ENCODE measurements around the gene SMU1.

SMU1 gene

DNA sequence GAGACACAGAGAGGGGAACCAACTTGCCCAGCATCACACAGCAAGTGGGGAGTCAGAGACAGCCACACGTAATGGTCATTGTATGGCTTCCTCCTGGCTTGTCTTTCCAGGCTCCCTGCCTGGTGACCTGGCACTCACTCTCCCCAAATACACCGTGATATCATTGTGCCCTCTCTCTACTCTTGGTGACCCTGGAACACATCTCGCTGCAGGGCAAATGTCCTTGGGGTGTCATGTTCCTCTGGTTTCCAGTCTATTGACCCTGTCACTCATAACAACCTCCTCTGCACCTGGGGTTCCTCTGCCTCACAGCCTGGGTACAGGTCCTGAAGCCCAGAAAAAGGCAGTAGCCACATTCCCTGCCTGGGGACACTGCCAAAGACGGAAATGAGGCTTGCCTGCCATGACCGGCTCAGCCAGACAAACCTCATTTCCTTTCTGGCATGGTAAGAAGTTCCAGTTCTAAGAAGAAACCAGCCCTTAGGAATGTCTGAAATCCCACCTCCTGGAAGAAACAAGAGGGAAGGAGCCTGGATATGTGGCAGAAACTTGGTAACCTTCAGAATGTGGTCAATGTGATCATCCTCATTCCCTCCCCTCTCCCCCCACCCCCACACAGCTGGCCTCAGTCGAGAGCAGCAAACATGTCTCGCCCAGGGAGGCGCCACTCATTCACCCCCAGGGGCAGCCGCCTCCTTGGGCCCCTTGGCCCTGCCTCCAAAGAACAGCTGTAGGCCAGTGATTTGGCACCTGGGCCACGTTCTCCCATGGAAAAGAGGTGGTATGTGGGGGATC is 30.6 kb upstream of the SMU1 start:
- TF ChIP-seq, protein P1, sequence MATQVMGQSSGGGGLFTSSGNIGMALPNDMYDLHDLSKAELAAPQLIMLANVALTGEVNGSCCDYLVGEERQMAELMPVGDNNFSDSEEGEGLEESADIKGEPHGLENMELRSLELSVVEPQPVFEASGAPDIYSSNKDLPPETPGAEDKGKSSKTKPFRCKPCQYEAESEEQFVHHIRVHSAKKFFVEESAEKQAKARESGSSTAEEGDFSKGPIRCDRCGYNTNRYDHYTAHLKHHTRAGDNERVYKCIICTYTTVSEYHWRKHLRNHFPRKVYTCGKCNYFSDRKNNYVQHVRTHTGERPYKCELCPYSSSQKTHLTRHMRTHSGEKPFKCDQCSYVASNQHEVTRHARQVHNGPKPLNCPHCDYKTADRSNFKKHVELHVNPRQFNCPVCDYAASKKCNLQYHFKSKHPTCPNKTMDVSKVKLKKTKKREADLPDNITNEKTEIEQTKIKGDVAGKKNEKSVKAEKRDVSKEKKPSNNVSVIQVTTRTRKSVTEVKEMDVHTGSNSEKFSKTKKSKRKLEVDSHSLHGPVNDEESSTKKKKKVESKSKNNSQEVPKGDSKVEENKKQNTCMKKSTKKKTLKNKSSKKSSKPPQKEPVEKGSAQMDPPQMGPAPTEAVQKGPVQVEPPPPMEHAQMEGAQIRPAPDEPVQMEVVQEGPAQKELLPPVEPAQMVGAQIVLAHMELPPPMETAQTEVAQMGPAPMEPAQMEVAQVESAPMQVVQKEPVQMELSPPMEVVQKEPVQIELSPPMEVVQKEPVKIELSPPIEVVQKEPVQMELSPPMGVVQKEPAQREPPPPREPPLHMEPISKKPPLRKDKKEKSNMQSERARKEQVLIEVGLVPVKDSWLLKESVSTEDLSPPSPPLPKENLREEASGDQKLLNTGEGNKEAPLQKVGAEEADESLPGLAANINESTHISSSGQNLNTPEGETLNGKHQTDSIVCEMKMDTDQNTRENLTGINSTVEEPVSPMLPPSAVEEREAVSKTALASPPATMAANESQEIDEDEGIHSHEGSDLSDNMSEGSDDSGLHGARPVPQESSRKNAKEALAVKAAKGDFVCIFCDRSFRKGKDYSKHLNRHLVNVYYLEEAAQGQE (IDR thresholded peaks at IDR 0.05; ENCODE audit: insufficient read depth in 1 of 2, low read depth in 2 of 2, low read length in 2 of 2) = no peak

DNA sequence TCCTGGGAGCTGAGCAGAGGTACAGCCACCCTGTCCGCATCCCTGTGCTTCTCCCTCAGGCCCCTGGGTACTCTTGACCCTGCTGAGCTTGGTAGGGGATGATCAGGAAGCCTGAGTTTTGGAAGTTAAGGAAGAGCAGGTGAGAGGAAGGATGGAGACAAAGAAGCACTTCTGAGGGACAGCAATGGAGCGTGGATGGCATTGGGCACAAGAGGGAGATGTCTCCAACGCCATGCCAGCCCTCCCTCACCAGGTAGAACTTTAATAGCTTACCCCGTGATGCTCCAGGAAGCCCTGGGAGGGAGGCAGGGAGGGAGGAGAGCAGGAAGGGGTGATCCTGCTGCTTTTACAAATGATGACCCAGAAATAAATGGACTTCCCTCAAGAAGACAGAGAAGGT is 29.9 kb upstream of the SMU1 start:
- TF ChIP-seq TAF1 (IDR thresholded peaks at IDR 0.05; ENCODE audit: borderline replicate concordance, insufficient read depth, low read length) (no peak), SIN3A (IDR thresholded peaks at IDR 0.05; ENCODE audit: borderline replicate concordance, insufficient read depth, low read length) (no peak), FOXP2 (optimal IDR thresholded peaks at IDR 0.05; ENCODE audit: borderline replicate concordance, extremely low read depth, extremely low read length, insufficient read depth) (no peak), POLR2AphosphoS5 (IDR thresholded peaks at IDR 0.05; ENCODE audit: low read depth, low read length) (no peak)
- TF ChIP-seq, protein P1 (IDR thresholded peaks at IDR 0.05; ENCODE audit: insufficient read depth in 1 of 2, low read depth in 2 of 2, low read length in 2 of 2) = no peak

DNA sequence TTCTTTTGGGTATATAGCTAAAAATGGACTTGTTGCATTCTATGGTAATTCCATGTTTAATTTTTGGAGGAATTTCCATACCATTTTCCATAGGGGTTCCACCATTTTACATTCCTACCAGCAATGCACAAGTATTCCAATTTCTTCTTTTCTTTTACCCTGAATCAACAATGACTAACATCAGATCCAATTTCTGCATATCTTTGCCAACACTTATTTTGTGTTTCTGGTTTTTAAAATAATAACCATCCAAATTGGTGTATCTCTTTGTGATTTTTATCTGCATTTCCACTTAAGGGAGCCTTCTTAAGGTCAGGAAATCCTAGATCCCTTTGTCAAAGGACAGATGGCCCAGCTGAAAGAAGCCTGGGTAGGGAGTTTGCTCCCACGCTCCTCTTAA is 29.5 kb upstream of the SMU1 start:
- TF ChIP-seq FOXP2 (optimal IDR thresholded peaks at IDR 0.05; ENCODE audit: borderline replicate concordance, extremely low read depth, extremely low read length, insufficient read depth) = no peak
- TF ChIP-seq, protein P1 (IDR thresholded peaks at IDR 0.05; ENCODE audit: insufficient read depth in 1 of 2, low read depth in 2 of 2, low read length in 2 of 2) = no peak
- no peak for TF ChIP-seq SIN3A (IDR thresholded peaks at IDR 0.05; ENCODE audit: borderline replicate concordance, insufficient read depth, low read length)
- no peak for TF ChIP-seq POLR2AphosphoS5 (IDR thresholded peaks at IDR 0.05; ENCODE audit: low read depth, low read length)
- TF ChIP-seq TAF1 (IDR thresholded peaks at IDR 0.05; ENCODE audit: borderline replicate concordance, insufficient read depth, low read length) = no peak

DNA sequence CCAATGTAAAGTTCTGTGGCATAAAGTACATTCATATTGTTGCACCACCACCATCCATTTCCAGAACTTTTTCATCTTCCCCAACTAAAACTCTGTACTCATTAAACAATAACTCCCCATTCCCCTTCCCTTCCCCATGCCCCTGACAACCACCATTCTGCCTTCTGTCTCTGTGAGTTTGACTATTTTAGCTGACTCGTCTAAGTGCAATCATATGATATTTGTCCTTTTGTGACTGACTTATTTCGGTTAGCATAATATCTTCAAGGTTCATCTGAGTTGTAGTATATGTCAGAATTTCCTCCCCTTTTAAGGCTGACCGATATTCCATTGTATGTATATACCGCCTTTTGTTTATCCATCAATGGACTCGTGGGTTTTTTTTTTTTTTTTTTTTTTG is 29.0 kb upstream of the SMU1 start:
- TF ChIP-seq SIN3A (IDR thresholded peaks at IDR 0.05; ENCODE audit: borderline replicate concordance, insufficient read depth, low read length) (no peak), TAF1 (IDR thresholded peaks at IDR 0.05; ENCODE audit: borderline replicate concordance, insufficient read depth, low read length) (no peak), POLR2AphosphoS5 (IDR thresholded peaks at IDR 0.05; ENCODE audit: low read depth, low read length) (no peak)
- TF ChIP-seq, protein P1 (IDR thresholded peaks at IDR 0.05; ENCODE audit: insufficient read depth in 1 of 2, low read depth in 2 of 2, low read length in 2 of 2) = no peak

GRCh38 chr9:33104401-33104800 is 27.9 kb upstream of the SMU1 start:
- TF ChIP-seq POLR2AphosphoS5 (IDR thresholded peaks at IDR 0.05; ENCODE audit: low read depth, low read length) (no peak), TAF1 (IDR thresholded peaks at IDR 0.05; ENCODE audit: borderline replicate concordance, insufficient read depth, low read length) (no peak), FOXP2 (optimal IDR thresholded peaks at IDR 0.05; ENCODE audit: borderline replicate concordance, extremely low read depth, extremely low read length, insufficient read depth) (no peak), SIN3A (IDR thresholded peaks at IDR 0.05; ENCODE audit: borderline replicate concordance, insufficient read depth, low read length) (no peak)
- TF ChIP-seq, protein P1 (IDR thresholded peaks at IDR 0.05; ENCODE audit: insufficient read depth in 1 of 2, low read depth in 2 of 2, low read length in 2 of 2) = no peak

All from PFSK-1 (cell line).